Activated CD8-positive, alpha-beta memory T cell treated with anti-CD3 and anti-CD28 coated beads for 4 hours (primary cell): Measurements from ENCODE around the gene KLK14.

Experiments used
- DNase-seq, 2 donors: peaks; one replicate each; pipeline ENCODE4 v3.0.0-alpha.2; 2020; ENCODE audit warnings: low read depth in 2 of 2

Gene KLK14, protein sequence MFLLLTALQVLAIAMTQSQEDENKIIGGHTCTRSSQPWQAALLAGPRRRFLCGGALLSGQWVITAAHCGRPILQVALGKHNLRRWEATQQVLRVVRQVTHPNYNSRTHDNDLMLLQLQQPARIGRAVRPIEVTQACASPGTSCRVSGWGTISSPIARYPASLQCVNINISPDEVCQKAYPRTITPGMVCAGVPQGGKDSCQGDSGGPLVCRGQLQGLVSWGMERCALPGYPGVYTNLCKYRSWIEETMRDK

DNA sequence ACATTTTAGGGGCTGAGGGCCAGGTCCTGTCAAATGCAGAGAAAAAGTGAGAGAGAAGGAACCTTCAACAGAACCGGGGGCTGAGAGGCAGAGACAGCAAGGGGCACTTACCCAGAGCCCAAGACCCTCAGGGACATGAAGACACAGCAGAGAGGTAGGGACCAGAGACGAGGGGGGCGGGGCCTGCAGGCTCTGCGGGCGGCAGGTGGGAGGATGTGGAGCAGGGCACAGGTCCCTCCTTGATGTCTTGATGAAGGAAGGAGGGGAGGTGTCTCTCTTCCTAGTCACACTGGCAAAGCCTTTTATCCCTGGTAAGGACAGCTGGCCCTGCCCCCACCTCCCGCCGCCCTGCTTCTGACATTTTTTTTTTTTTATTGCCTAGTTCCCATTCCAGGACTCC is at the start of gene KLK14:
Gene KLK14, minus strand, starts transcription at position 277 of the 400 bp plus-strand sequence. Its CDS starts 273 bp downstream, at position 4.
- DNase-seq: no peak

DNA sequence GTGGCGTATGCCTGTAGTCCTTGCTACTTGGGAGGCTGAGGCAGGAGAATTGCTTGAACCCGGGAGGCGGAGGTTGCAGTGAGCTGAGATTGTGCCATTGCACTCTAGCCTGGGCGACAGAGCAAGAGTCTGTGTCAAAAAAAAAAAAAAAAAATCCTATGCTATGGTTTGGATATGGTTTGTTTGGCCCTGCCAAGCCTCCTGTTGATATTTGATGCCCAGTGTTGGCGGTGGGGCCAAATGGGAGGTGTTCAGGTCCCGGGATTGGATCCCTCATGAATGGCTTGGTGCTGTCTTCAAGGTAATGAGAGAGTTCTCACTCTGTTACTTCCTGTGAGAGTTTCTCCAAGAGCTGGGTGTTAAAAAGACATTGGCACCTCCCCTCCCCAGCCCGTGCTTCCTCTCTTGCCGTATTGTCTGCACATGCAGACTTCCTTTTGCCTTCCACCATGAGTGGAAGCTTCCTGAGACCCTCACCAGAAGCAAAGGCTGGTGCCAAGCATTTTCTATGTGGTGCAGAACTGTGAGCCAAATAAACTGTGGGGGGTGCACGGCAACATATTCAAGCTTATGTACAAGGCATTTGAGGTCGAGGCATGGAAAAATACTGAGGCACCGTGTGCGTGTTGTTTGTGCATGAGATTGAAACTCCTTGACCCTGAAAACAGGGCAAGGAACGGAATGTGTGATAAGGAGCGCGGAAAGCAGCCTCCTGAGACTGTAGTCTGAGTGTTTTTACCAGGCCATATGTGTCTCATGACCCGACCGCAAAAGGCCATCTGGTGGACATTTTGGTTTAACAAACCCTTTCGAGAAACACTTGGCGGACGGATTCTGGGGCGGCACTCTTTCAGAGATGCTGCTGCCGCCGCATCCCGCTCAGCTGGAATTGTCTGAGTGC is 49.3 kb upstream of the KLK14 start:
- DNase-seq: no peak

DNA sequence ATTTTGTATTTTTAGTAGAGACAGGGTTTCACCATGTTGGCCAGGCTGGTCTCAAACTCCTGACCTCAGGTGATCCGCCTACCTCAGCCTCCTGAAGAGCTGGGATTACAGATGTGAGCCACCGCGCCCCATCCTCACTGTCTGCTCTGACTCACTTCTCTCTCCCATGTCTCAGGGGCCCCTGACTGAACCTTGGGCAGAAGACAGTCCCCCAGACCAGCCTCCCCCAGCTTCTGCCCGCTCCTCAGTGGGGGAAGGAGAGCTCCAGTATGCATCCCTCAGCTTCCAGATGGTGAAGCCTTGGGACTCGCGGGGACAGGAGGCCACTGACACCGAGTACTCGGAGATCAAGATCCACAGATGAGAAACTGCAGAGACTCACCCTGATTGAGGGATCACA is 47.0 kb upstream of the KLK14 start:
- DNase-seq: no peak

DNA sequence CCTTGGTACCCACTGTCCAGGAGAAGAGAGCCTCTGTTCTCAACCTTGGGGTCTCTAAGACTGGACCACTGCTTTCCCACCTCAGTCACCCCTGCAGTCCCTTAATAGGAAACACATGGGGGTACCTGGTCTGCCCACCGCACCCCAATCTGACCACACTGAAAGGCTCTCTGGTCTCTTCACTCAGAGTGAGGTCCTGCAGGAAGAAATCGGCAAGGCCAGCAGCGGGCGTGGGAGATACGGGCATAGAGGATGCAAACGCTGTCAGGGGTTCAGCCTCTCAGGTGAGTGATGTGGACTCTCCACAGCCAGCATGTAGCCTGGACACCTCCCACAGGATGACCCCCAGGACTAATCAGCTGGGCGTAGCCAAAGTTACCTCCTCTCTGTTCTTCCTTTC is 45.5 kb upstream of the KLK14 start:
- DNase-seq: no peak

DNA sequence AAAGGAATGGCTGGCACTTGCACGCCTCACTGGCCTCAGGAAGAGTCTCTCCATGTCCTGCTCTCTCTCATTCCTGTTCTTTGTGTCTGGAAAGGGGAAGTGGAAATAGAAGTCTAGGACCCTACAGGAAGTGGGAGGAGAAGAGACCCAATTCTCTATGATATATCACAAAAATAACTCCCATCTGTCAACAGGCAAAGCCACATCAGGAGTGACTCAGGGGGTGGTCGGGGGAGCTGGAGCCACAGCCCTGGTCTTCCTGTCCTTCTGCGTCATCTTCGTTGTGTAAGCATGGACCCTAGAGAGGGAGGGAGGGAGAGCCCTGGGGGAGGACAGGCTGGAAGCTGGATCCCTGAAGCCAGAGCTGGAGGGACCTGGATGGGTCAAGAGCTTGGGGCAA is 45.1 kb upstream of the KLK14 start:
- no peak for DNase-seq

DNA sequence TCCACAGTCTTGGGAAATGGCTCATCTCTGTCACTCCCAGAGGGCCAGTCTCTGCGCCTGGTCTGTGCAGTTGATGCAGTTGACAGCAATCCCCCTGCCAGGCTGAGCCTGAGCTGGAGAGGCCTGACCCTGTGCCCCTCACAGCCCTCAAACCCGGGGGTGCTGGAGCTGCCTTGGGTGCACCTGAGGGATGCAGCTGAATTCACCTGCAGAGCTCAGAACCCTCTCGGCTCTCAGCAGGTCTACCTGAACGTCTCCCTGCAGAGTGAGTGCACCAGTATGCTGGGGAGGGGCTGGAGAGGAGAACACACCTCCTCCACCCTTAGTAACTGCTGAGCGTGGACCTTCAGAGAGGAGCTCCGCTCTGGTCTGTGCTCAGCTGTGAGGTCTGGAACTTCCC is 44.3 kb upstream of the KLK14 start:
- DNase-seq: no peak

DNA sequence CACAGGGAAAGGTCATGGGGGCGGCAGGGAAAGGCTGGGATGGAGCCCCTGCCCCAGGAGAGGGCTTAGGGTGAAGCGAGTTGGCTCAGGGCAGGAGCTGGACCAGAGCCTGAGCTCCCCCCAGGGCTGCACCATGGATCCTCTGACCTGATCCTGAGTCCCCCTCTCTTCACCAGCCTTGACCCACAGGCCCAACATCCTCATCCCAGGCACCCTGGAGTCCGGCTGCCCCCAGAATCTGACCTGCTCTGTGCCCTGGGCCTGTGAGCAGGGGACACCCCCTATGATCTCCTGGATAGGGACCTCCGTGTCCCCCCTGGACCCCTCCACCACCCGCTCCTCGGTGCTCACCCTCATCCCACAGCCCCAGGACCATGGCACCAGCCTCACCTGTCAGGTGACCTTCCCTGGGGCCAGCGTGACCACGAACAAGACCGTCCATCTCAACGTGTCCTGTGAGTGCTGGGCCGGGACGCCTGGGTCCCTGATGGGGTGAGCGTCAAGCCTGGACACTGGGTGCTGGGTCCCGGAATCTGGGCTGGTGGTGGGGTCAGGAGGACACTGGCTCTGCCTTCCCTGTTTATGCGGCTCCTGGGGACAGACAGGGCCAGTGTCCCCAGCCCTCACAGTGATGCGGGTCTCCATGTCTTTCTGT is 42.9 kb upstream of the KLK14 start:
- no peak for DNase-seq

DNA sequence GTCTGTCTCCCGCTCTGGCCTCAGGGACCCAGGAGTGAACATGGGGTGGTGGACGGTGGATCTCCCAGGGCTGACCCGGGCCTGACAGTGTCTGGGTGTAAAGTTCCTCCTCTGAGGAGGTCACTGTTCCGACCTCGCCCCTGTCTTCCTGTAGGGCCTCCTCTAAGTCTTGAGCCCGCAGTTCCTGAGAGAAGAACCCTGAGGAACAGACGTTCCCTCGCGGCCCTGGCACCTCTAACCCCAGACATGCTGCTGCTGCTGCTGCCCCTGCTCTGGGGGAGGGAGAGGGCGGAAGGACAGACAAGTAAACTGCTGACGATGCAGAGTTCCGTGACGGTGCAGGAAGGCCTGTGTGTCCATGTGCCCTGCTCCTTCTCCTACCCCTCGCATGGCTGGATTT is 42.0 kb upstream of the KLK14 start, which contains the start of gene SIGLEC9:
Gene SIGLEC9, plus strand, starts transcription at position 178 of the 400 bp plus-strand sequence. Its CDS starts 69 bp downstream, at position 247.
- DNase-seq: no peak

DNA sequence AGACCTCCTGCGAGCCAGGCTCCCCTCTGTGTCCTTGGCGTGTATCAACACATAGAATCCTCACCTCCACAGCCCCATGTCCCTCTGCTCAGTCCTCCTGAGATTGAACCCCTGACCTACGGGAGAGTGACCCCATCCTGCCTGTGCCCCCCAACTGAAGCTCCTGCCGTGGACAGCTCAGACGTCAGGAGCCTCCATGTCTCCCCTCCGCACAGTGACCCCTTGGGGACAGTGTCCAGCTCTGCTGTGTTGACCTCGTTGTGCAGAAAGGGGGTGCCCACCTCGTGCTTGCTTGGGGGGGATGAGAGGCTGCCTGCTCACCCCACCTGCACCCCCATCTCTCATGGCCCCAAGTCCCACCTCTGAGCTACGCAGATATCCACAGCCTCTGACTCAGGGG is 41.5 kb upstream of the KLK14 start:
- no peak for DNase-seq

DNA sequence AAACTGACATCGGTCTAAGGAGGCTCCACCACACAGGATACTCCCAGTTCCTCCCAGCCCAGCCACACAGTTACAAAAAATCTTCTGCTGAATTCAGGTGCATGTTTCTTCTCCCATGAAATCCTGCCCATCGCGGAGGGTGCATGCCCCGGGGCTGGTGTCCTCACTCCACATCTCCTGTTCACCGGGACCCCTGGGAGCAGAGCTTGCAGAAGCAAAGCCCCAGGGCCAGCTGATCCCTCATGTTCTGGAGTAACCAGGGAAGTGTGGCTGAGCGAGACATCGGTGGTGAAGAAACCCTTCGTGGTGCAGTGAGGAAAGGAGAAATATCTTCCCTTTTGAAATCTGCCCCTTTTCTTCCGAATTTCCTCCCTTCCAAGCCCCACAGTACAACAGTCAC is 41.1 kb upstream of the KLK14 start:
- no peak for DNase-seq

DNA sequence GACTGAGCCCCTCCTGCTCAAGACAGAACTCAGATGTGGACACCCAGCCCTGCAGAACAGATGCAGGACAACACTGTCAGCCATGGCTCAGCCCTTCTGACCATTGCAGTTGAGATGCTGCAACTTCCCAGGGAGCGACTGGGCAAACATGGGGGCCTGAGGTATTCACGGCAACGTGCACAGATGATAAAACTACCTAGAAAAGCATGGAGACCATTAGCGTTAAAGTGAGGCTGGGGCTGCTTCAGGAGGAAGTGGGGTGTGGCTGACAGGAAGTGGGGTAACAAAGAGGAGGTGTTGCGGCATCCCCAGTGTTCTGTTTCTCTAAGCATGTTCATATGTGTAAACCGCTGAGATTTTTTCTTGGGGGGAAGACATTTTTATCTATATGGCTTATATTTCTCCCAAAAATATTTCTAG is 40.7 kb upstream of the KLK14 start:
- peak in 1 of 2 donors; percentile 38 for DNase-seq

DNA sequence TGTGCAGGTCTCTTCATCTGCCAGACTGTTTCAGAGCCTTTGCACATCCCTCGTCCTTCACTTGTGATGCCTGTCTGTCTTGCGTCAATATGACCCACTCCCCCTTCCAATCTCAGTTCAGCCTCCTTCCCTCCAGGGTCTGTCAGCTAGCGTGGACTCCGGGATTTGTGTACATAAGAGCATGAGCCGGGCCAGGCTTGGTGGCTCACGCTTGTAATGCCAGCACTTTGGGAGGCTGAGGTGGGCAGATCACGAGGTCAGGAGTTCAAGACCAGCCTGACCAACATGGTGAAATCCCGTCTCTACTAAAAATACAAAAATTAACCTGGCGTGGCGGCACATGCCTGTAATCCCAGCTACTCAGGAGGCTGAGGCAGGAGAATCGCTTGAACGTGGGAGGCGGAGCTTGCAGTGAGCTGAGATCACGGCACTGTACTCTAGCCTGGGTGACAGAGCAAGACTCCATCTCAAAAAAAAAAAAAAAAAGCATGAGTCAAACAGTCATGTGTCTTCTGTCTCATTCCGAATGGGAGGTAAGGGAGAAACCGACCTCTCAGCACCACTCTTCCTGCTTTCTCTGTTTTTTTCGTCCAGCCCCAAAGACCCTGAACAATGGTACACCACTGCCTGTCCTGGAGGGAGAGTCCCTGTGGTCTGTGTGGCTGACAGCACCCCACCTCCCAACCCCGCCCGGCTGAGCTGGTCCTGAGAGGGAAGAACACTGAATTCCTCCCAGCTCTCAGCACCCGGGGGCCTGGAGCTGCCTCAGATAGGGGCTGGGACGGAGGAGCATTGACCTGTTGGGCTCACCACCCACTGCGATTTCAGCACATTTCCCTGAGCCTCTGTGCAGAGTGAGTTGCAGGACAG is 39.7 kb upstream of the KLK14 start:
- DNase-seq: no peak

DNA sequence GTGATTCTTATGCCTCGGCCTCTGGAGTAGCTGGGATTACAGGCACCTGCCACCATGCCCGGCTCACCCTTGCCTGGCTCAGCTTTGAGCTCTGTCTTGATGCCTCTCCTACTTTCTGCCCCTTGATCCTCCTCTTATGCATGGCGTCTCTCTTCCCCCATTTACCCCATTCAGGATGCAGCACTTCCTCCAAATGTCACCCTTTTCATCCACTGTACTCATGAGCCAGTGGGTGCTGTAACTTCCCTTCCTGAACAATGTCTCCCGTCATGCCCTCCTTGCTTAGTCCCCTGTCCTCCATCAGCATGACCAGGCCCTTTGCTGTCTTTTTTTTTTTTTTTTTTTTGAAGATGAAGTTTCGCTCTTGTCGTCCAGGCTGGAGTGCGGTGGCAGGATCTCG is 38.6 kb upstream of the KLK14 start:
- DNase-seq: no peak

DNA sequence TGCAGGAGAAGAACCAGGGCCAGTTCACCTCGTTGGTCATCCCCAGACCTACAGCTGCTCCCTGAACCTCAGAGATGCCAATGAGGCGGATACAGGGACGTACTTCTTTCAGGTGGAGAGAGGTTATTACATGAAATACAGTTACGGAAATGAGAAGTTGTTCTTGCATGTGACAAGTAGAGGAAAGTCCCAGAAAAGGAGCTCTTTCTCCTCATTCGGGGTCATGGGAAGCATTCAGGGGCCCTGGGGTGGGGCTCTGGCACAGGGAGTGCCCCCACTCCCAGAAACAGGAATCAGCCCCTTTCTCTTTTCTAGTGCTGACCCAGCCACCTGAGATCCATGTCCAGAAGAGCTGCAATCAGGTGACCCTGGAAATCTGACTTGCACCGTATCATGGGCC is 37.5 kb upstream of the KLK14 start:
- DNase-seq: no peak

DNA sequence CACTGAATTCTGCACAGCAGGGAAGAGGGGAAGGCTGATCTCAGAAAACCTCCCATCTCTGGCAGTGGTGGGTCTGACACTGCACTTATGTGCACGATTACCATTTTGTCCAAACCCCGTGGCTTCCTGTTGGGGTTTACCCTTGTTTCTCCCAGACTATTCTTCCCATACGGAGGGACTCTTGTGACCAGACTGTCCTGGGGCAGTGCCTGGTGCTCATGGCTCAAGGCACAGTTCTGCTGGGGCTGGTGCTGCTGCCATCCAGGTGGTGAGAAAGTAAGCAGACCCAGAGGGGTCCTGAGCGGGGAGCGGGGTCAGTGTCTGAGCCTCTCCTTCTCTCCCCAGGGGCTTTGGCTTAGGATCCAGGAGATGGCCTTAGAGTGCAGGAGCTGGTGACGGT is 36.9 kb upstream of the KLK14 start:
- DNase-seq: no peak

DNA sequence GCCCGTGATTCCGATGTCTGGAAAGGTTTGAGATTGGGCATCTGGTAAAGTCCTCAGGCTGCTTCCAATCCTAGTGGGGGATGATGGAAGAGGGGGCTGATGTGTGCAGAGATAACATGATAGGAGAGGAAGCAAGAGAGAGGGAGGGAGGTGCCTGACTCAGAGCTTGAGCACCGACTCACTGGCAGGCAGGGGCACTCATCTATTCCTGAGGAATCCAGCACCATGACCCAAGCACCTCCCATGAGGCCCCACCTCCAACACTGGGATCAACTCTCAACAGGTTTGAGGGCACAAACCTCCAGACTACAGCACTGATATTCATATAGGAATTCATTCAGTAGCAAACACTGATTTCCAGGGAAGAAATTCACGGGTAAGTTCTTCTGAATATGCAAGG is 36.4 kb upstream of the KLK14 start:
- no peak for DNase-seq

DNA sequence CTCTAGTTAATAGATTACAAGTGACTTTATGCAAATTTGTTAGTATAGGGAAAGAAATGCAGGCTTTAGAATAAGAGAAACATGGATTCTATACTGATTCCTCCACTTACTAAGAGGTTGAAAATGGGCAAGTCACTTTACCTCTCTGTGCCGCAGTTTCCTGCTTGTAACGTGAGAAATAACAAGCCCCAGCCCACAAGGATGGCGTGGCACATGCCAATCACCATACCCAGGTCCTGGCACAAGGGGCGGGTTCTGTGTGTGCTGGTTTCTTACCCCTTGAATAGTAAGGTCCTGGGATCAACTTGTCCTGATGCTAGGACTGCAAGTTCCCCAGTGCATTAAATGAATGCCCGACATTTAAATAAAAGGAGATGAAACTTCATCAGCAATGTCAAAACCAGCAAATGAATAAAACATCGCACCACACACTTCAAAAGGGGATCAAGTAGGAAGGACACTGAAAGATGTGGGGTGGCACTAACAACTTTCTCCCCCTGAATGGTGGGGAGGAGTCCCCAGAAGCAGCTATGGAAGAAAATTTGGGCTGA is 34.1 kb upstream of the KLK14 start:
- no peak for DNase-seq

DNA sequence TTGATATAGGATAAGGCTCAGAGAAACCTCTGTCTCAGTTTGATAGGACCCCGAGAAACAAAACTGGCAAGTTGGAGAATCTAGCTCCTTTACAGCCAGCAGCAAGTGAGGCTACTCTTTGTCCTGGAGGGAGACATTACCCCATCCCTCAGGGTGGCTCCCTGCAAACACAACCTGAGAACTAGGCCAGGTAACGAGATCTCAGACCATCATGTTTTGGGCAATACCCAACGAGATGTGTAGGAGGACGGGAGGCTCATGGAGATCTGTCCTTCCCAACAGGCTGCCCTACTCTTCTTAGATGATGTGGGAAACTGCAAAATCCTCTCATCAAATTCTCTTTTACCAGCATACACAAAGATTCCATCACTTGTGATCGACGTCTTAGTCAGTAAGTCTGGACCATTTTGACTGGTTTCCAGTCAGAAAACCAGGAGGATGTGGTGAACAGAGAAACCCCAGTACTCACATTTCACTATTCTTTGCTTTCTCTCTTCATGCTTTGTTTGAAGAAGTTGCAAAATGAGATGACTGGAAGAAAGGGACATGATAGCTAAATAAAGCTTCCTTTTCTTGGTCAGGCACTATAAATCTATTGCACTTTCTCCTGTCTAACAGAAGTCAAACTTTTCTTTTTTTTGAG is 31.5 kb upstream of the KLK14 start:
- DNase-seq: no peak

DNA sequence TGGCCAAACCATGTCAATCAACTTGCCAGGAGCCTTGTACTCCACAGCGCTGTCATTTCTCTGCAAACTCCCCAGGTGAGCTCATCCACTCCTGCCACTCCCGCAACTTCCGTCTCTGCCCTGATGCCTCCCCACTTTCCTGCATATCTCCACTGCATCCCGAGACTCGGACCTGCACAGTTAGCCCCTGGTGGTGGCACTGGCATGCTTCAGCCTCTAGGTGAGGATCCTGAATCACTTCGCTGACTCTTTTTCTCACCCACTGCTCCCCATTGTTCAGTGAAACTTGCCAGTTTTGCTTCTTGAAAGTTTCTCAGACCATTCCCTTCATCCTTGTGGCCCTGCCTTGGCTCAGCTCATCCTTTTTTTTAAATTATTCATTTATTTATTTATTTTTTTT is 28.9 kb upstream of the KLK14 start:
- no peak for DNase-seq

DNA sequence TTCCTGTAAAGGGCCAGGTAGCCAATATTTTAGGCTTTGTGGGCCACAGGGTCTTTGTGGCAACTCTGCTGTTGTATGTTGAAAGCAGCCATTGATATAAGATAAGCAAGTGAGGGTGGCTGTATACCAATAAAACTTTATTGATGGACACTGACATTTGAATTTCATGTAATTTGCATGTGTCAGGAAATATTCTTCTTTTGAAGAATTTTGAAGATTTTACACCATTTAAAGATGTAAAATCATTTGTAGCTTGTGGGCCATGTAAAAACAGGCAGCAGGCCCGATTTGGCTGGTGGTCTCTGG is 27.9 kb upstream of the KLK14 start:
- DNase-seq: no peak

DNA sequence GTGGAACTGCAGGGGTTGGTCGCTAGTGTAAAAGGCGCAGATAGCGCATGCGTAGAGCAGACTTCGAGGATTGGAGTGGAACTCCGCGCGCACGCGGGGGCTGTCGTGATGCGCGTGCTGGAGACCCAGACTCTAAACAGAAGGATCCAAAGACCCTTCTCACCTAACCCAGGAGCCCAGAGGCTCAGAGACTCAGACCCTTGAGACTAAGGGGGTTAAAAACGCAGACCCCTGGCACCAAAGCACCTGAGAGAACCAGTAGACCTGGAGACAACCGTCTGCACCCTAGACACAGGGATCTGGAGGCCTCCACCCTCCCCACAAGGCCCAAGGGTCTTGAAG is 26.1 kb upstream of the KLK14 start:
- no peak for DNase-seq
